ENCODE data around the gene SERPINB3. TPM values are rescaled to one million over a fixed set of nuclear protein-coding genes. Genes with fewer than 3 reads are reported as not detected.
"Not testable (repeated sequence)": the region's sequence is repeated elsewhere in the genome, so short reads cannot be mapped to it uniquely, and the experiment has no call there.

Gene SERPINB3
- 10 to 100 TPM in 3 of 4 donors, 1 to 10 TPM in 1; 7.3 to 66.5 (median 15.8) TPM for total RNA-seq

DNA sequence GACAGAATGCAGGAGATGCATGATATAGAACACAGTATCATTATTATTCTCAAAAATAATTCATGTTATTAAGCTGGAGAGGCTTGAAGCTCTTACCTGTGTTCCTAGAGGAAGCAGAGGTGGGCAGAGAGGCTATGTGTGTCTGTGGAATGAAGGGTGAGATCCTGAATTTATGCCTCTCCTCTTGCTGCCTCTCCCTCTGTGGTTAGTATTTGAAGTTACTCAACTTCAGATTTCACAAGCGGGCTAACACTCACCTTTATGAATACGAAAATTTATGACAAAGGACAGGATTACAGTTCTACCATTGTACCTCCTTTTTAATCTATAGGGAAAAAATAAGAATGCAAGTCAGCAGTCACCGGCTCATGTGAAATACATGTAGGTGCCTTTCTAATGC, at the start of gene SERPINB3:
SERPINB3 (minus strand) TSS at position 144 of the 400 bp plus-strand sequence. CDS start 677 bp downstream, outside the sequence.
- DNase-seq (ENCODE audit: low spot score in 2 of 2); intact Hi-C loops (cut with DNase I; ENCODE audit: low total_unique reads); H3K4me3 ChIP-seq (ENCODE audit: low read depth, poor library complexity, severe bottlenecking): not testable (repeated sequence)
- 66 to 68% methylated on average over 2 to 3 of the region's 3 CpGs for WGBS, 2 donors

DNA sequence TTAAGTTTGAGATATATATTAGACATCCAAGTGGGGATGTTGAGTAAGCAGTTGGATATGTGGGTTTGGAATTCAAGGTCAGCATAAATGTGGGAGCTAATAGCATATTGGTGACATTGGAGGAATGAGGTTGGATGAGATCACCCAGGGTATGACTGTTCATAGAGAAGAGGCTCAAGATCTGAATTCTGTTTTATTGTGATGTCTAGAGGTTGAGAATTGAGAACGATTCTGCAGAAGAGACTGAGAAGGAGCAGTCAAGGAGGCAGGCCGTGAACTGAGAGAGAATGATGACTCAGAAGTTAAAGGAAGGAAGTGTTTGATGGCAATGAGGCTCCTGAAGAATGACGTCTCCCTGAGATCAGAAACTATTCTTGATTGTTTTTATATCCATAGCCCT, 47.0 kb upstream of the SERPINB3 start:
- H3K4me3 ChIP-seq (ENCODE audit: low read depth, poor library complexity, severe bottlenecking) = no peak overlapping the region
- DNase-seq (ENCODE audit: low spot score in 2 of 2) = no peak
- no peak for TF ChIP-seq POLR2A (IDR thresholded peaks at IDR 0.05)
- TF ChIP-seq, protein P1, sequence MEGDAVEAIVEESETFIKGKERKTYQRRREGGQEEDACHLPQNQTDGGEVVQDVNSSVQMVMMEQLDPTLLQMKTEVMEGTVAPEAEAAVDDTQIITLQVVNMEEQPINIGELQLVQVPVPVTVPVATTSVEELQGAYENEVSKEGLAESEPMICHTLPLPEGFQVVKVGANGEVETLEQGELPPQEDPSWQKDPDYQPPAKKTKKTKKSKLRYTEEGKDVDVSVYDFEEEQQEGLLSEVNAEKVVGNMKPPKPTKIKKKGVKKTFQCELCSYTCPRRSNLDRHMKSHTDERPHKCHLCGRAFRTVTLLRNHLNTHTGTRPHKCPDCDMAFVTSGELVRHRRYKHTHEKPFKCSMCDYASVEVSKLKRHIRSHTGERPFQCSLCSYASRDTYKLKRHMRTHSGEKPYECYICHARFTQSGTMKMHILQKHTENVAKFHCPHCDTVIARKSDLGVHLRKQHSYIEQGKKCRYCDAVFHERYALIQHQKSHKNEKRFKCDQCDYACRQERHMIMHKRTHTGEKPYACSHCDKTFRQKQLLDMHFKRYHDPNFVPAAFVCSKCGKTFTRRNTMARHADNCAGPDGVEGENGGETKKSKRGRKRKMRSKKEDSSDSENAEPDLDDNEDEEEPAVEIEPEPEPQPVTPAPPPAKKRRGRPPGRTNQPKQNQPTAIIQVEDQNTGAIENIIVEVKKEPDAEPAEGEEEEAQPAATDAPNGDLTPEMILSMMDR (IDR thresholded peaks at IDR 0.05) = no peak
- intact Hi-C loops (cut with DNase I; ENCODE audit: low total_unique reads) = no loop called here
- 68 to 78% methylated on average over 3 of the region's 3 CpGs for WGBS, 2 donors

DNA sequence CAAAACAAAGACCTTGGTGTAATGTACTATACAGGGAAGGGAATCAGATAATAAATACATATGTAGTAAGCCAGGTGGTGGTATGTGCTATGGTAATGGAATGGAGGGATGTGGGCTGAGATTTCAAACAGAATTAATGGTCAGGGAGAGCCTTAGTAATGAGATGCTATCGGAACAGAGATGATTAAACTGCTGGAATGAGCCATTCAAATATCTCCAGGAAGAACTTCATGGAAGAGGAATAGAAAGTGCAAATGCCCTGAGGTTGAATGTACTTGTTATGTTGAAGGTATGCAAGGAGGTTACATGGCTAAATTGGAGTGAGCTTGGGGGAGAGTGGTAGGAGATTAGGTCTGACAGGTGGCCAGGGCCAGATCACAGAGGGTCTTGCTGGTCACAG, 46.1 kb upstream of the SERPINB3 start:
- intact Hi-C loops (cut with DNase I; ENCODE audit: low total_unique reads) = no loop called here
- no peak for DNase-seq (ENCODE audit: low spot score in 2 of 2)
- H3K4me3 ChIP-seq (ENCODE audit: low read depth, poor library complexity, severe bottlenecking) = no peak overlapping the region
- 89 to 97% methylated on average over 1 of the region's 1 CpG for WGBS, 2 donors
- TF ChIP-seq, protein P1 (IDR thresholded peaks at IDR 0.05) = no peak
- no peak for TF ChIP-seq POLR2A (IDR thresholded peaks at IDR 0.05)

DNA sequence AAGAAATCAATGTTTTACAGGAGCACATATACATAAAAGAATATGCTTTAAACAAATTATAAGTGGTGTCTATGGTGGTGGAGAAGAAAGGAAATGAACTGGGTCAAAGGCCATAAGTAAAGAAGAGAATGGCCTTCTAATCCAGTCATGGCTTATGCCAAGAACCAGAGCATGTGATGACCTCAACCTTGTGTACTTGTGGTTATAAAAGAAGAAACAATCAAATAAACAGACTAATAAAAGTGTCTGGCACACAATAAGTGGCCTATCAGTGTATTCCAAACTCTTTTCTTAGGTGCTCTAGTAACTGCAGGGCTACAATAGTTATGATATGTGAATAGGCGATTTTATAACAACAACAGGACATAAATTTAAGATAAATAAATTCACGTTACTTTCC, 43.7 kb upstream of the SERPINB3 start:
- no peak for TF ChIP-seq POLR2A (IDR thresholded peaks at IDR 0.05)
- TF ChIP-seq, protein P1 (IDR thresholded peaks at IDR 0.05) = no peak

DNA sequence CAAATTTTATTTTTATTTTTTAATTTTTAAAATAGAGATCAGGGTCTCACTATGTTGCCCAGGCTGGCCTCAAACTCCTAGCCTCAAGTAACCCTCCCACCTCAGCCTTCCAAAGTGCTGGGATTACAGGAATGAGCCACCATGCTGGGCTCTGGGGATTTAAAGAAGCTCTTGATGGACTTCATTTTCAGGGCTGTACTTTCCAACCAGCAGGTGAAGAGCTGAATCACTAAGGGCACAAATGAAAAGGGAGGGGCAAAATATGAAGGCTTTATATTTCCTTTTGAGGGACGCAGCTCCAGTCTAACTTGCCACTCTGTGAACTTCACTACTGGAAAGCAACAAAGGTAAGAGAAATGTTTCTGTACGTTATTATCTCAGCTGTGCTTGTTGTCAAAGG, 41.0 kb upstream of the SERPINB3 start, which contains the start of gene SERPINB11:
SERPINB11 (plus strand) TSS at position 301 of the 400 bp plus-strand sequence. CDS start 7,234 bp downstream, outside the sequence.
- H3K4me3 ChIP-seq (ENCODE audit: low read depth, poor library complexity, severe bottlenecking) = no peak within 1 kb of the TSS
- DNase-seq (ENCODE audit: low spot score in 2 of 2) = no peak
- WGBS, 2 donors = 82 to 84% methylated on average over 2 of the region's 2 CpGs
- TF ChIP-seq, protein P1 (IDR thresholded peaks at IDR 0.05) = no peak
- TF ChIP-seq POLR2A (IDR thresholded peaks at IDR 0.05) = no peak
- intact Hi-C loops (cut with DNase I; ENCODE audit: low total_unique reads) = no loop called here

More for the DNA sequence above, 43.7 kb upstream of the SERPINB3 start:
- intact Hi-C loops (cut with DNase I; ENCODE audit: low total_unique reads) = no loop called here
- H3K4me3 ChIP-seq (ENCODE audit: low read depth, poor library complexity, severe bottlenecking) = no peak overlapping the region
- 75 to 80% methylated on average over 2 of the region's 2 CpGs for WGBS, 2 donors
- no peak for DNase-seq (ENCODE audit: low spot score in 2 of 2)

DNA sequence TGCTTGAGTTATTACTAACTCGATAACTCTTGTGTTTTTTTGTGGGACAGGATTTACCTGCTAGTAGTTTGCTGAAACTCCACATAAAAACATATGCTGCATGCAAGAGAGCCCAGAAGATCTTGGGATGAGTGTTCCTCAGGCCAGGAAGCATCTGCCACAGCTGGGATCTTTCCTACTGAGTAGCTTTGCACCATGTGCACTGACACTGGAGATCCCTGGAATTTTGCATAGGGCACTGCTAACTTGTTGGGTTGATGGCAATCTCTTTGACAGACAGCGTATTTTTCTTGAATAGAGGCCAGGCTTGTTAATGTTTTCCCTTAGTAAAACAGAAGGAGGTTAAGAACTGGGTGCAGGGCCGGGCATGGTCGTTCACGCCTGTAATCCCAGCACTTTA, 40.3 kb upstream of the SERPINB3 start:
- TF ChIP-seq, protein P1 (IDR thresholded peaks at IDR 0.05) = no peak
- TF ChIP-seq POLR2A (IDR thresholded peaks at IDR 0.05) = no peak

More for the DNA sequence above, 40.3 kb upstream of the SERPINB3 start:
- 70 to 80% methylated on average over 5 of the region's 5 CpGs for WGBS, 2 donors
- intact Hi-C loops (cut with DNase I; ENCODE audit: low total_unique reads) = no loop called here
- no peak overlapping the region for H3K4me3 ChIP-seq (ENCODE audit: low read depth, poor library complexity, severe bottlenecking)
- no peak for DNase-seq (ENCODE audit: low spot score in 2 of 2)
